ENCODE data around the gene OCIAD2.

DNA sequence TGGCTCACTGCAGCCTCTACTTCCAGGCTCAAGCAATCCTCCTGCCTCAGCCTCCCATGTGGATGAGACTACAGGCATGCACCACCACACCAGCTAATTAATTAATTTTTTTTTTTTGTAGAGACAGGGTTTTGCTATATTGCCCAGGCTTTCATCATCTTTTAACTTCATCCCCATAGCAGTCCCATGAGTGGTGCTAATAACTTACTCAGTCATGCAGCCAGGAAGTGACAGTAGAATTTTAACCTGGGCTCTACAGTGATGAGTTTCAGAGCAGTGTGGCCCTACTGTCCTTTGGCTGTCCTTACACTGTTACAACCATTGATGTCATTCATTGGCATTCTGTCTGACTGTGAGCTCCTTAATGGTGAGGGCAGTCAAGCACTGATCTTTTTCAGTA is 3.9 kb upstream of the OCIAD2 start:
- TF ChIP-seq, protein P1, sequence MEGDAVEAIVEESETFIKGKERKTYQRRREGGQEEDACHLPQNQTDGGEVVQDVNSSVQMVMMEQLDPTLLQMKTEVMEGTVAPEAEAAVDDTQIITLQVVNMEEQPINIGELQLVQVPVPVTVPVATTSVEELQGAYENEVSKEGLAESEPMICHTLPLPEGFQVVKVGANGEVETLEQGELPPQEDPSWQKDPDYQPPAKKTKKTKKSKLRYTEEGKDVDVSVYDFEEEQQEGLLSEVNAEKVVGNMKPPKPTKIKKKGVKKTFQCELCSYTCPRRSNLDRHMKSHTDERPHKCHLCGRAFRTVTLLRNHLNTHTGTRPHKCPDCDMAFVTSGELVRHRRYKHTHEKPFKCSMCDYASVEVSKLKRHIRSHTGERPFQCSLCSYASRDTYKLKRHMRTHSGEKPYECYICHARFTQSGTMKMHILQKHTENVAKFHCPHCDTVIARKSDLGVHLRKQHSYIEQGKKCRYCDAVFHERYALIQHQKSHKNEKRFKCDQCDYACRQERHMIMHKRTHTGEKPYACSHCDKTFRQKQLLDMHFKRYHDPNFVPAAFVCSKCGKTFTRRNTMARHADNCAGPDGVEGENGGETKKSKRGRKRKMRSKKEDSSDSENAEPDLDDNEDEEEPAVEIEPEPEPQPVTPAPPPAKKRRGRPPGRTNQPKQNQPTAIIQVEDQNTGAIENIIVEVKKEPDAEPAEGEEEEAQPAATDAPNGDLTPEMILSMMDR (IDR thresholded peaks at IDR 0.05; ENCODE audit: low read depth, low read length) = no peak
- TF ChIP-seq, protein P2, sequence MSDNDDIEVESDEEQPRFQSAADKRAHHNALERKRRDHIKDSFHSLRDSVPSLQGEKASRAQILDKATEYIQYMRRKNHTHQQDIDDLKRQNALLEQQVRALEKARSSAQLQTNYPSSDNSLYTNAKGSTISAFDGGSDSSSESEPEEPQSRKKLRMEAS (IDR thresholded peaks at IDR 0.05; ENCODE audit: low read depth, low read length) = no peak

Measured in NB4 (cell line).